ENCODE results near the gene BCAT1.
"Not testable (repeated sequence)": the region's sequence is repeated elsewhere in the genome, so short reads cannot be mapped to it uniquely, and the experiment has no call there.

The BCAT1 gene

GRCh38 chr12:24913130-24913529 lies 35.8 kb downstream of the BCAT1 start:
- no peak for TF ChIP-seq CTCF (conservative IDR thresholded peaks at IDR 0.05; ENCODE audit: low read depth, low read length)
- H3K4me3 ChIP-seq (ENCODE audit: low read length): no peak overlapping the region

GRCh38 chr12:24911271-24911791 lies 37.6 kb downstream of the BCAT1 start:
- no peak for TF ChIP-seq CTCF (conservative IDR thresholded peaks at IDR 0.05; ENCODE audit: low read depth, low read length)
- H3K4me3 ChIP-seq (ENCODE audit: low read length): no peak overlapping the region
- DNase-seq (ENCODE audit: low read depth): peak; percentile 74

More at GRCh38 chr12:24913130-24913529, 35.8 kb downstream of the BCAT1 start:
- no peak for DNase-seq (ENCODE audit: low read depth)

- not testable (repeated sequence) for DNase-seq (ENCODE audit: low read depth); H3K4me3 ChIP-seq (ENCODE audit: low read length)
Measured at GRCh38 chr12:24910192-24910591, 38.7 kb downstream of the BCAT1 start.

GRCh38 chr12:24909667-24910066 lies 39.2 kb downstream of the BCAT1 start:
- no peak for TF ChIP-seq CTCF (conservative IDR thresholded peaks at IDR 0.05; ENCODE audit: low read depth, low read length)
- no peak overlapping the region for H3K4me3 ChIP-seq (ENCODE audit: low read length)
- peak; percentile 70 for DNase-seq (ENCODE audit: low read depth)

GRCh38 chr12:24907464-24907863 lies 41.4 kb downstream of the BCAT1 start:
- no peak overlapping the region for H3K4me3 ChIP-seq (ENCODE audit: low read length)
- no peak for DNase-seq (ENCODE audit: low read depth)

GRCh38 chr12:24906141-24906540 lies 42.8 kb downstream of the BCAT1 start:
- DNase-seq (ENCODE audit: low read depth): no peak
- TF ChIP-seq CTCF (conservative IDR thresholded peaks at IDR 0.05; ENCODE audit: low read depth, low read length): no peak
- no peak overlapping the region for H3K4me3 ChIP-seq (ENCODE audit: low read length)

More at GRCh38 chr12:24907464-24907863, 41.4 kb downstream of the BCAT1 start:
- no peak for TF ChIP-seq CTCF (conservative IDR thresholded peaks at IDR 0.05; ENCODE audit: low read depth, low read length)

GRCh38 chr12:24905431-24905830 lies 43.5 kb downstream of the BCAT1 start:
- TF ChIP-seq CTCF (conservative IDR thresholded peaks at IDR 0.05; ENCODE audit: low read depth, low read length): no peak
- no peak overlapping the region for H3K4me3 ChIP-seq (ENCODE audit: low read length)
- DNase-seq (ENCODE audit: low read depth): no peak

- no peak overlapping the region for H3K4me3 ChIP-seq (ENCODE audit: low read length)
- TF ChIP-seq CTCF (conservative IDR thresholded peaks at IDR 0.05; ENCODE audit: low read depth, low read length): no peak
- no peak for DNase-seq (ENCODE audit: low read depth)
Measured at GRCh38 chr12:24904871-24905270, 44.0 kb downstream of the BCAT1 start.

Measured in retinal pigment epithelial cell (primary cell).